ENCODE data around the gene MZT2B. TPM values are rescaled to one million over a fixed set of nuclear protein-coding genes. Genes with fewer than 3 reads are reported as not detected.
A peak's percentile ranks its signal among the peaks of the same experiment; 100 is the strongest.
"Not testable (repeated sequence)": the region's sequence is repeated elsewhere in the genome, so short reads cannot be mapped to it uniquely, and the experiment has no call there.

The MZT2B gene
- total RNA-seq, 1 donor from 2014 or later: 373 TPM

GRCh38 chr2:130180404-130181324 is 1.4 kb upstream of the MZT2B start:
- not testable (repeated sequence) for DNase-seq (ENCODE audit: low read depth in 2 of 2)

- peak; percentile 96 to 97 for DNase-seq (ENCODE audit: low read depth in 2 of 2)
Observed at GRCh38 chr2:130181325-130181879, 660 bp upstream of the MZT2B start, which contains the start of gene SMPD4. SMPD4 (minus strand) TSS chr2:130181602; CDS start chr2:130176592, 5,010 bp downstream.

GRCh38 chr2:130182826-130183511 is 907 bp downstream of the MZT2B start:
- peak; percentile 44 to 66 for DNase-seq (ENCODE audit: low read depth in 2 of 2)

- peak in 1 of 2 donors; percentile 17 for DNase-seq (ENCODE audit: low read depth in 2 of 2)
Observed at GRCh38 chr2:130183512-130184373, 1.7 kb downstream of the MZT2B start.

GRCh38 chr2:130185436-130185835 is 3.4 kb downstream of the MZT2B start:
- DNase-seq (ENCODE audit: low read depth in 2 of 2): no peak

- DNase-seq (ENCODE audit: low read depth in 2 of 2): no peak
Observed at GRCh38 chr2:130185896-130186295, 3.8 kb downstream of the MZT2B start.

GRCh38 chr2:130186391-130186790 is 4.3 kb downstream of the MZT2B start:
- DNase-seq (ENCODE audit: low read depth in 2 of 2): no peak

GRCh38 chr2:130187268-130187667 is 5.2 kb downstream of the MZT2B start:
- DNase-seq (ENCODE audit: low read depth in 2 of 2): no peak

- not testable (repeated sequence) for DNase-seq (ENCODE audit: low read depth in 2 of 2)
Observed at GRCh38 chr2:130187859-130188792, 6.1 kb downstream of the MZT2B start.

- DNase-seq (ENCODE audit: low read depth in 2 of 2): not testable (repeated sequence)
Observed at GRCh38 chr2:130188958-130189357, 6.9 kb downstream of the MZT2B start.

- no peak for DNase-seq (ENCODE audit: low read depth in 2 of 2)
Observed at GRCh38 chr2:130190237-130190636, 8.2 kb downstream of the MZT2B start.

GRCh38 chr2:130191319-130191718 is 9.3 kb downstream of the MZT2B start:
- not testable (repeated sequence) for DNase-seq (ENCODE audit: low read depth in 2 of 2)

- DNase-seq (ENCODE audit: low read depth in 2 of 2): not testable (repeated sequence)
Observed at GRCh38 chr2:130192451-130192850, 10.4 kb downstream of the MZT2B start.

GRCh38 chr2:130193824-130194223 is 11.8 kb downstream of the MZT2B start:
- not testable (repeated sequence) for DNase-seq (ENCODE audit: low read depth in 2 of 2)

- not testable (repeated sequence) for DNase-seq (ENCODE audit: low read depth in 2 of 2)
Observed at GRCh38 chr2:130195089-130195635, 13.1 kb downstream of the MZT2B start.

- not testable (repeated sequence) for DNase-seq (ENCODE audit: low read depth in 2 of 2)
Observed at GRCh38 chr2:130196052-130196451, 14.0 kb downstream of the MZT2B start.

GRCh38 chr2:130198343-130198742 is 16.3 kb downstream of the MZT2B start, which contains the start of gene TUBA3E:
TUBA3E (minus strand) TSS chr2:130198439; CDS start chr2:130198360, 79 bp downstream.
- no peak for DNase-seq (ENCODE audit: low read depth in 2 of 2)

- not testable (repeated sequence) for DNase-seq (ENCODE audit: low read depth in 2 of 2)
Observed at GRCh38 chr2:130202518-130202917, 20.5 kb downstream of the MZT2B start.

GRCh38 chr2:130203150-130203549 is 21.1 kb downstream of the MZT2B start:
- not testable (repeated sequence) for DNase-seq (ENCODE audit: low read depth in 2 of 2)
